Measurements from ENCODE around the gene KRTAP10-12. TPM values are rescaled to one million over a fixed set of nuclear protein-coding genes. Genes with fewer than 3 reads are reported as not detected.

KRTAP10-12 gene
- polyA plus RNA-seq, 2 of the 4 experiments (the other 2 are of a cell fraction) = not detected

DNA sequence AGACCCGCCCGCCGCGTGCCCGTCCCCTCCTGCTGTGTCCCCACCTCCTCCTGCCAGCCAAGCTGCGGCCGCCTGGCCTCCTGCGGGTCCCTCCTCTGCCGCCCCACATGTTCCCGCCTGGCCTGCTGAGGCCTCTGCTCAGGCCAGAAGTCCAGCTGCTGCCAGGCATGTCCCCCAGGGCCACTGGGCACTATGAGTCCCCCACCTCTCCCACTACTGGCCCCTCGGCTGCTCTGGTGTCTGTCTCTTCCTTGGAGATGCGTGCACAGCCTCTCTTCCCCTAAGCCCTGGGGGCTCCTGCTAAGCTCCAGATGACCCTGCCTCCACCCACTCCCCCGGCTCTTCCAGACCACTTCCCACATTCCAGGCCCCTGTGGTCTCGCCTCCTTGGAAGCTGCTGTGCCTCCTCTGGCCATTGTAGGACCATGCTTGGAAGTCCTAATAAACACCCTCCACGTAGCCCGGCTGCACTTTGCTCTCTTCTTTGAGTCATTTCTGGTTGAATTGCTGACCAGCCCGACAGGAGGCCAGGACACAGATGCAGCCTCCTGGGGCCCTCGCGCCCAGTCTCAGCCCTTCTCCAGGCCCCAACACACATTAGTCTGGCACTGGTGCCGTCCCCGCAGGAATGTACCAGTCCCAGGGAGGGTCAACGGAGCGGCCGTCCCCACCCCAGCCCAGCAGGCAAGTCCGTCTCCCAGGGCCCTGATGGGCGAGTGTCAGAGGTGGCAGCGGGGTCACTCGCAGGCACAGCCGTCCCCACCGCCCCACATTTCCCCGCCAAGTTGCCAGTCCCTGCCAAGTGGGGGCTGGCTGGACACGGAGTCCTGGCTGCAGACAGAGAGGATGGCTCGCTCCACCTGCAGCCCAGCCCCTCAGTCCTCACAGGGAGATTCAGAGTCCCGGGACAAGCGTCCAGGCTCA lies 1.1 kb downstream of the KRTAP10-12 start (continued):
- TF ChIP-seq HOXB5 (CRISPR knock-in tag; IDR thresholded peaks at IDR 0.05) = no peak

DNA sequence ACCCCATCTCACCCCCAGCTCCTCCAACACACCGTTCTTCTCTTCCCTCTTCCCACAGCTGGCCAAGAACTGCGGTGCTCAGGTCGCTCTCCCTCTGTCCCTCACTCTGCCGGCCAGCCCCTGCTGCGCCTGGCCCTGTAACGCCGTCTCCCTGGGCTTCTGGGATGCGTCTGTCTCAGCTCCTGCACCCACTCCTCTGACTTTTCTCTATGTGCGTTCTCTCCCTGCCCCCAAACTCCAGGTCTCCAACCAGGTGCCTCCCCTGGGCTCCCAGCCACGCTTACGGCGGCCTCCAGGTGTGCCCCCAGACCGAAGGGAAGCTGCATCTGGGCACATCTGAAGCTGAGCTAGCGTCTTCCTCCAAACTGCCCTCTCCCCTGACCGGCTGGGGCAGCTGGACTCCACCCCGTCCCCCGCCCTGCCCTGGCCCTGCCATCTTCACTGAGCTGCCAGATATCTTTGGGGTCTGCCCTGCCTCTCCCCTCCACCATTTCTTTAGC lies 2.6 kb downstream of the KRTAP10-12 start:
- 33% methylated on average over 14 of the region's 17 CpGs for WGBS (ENCODE audit: missing lambda C conversion rate)
- Histone ChIP-seq H3K4me1 (no peaks in the 10 kb centered on the region), H3K9me3 (no peaks in the 10 kb centered on the region), H3K4me3 (no peak overlapping the region), H3K27ac (no peak overlapping the region), H3K4me2 (no peak overlapping the region)
- FAIRE-seq = no peak
- TF ChIP-seq FOXS1 (CRISPR knock-in tag; IDR thresholded peaks at IDR 0.05) = no peak
- TF ChIP-seq, protein P1, sequence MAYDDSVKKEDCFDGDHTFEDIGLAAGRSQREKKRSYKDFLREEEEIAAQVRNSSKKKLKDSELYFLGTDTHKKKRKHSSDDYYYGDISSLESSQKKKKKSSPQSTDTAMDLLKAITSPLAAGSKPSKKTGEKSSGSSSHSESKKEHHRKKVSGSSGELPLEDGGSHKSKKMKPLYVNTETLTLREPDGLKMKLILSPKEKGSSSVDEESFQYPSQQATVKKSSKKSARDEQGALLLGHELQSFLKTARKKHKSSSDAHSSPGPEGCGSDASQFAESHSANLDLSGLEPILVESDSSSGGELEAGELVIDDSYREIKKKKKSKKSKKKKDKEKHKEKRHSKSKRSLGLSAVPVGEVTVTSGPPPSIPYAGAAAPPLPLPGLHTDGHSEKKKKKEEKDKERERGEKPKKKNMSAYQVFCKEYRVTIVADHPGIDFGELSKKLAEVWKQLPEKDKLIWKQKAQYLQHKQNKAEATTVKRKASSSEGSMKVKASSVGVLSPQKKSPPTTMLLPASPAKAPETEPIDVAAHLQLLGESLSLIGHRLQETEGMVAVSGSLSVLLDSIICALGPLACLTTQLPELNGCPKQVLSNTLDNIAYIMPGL (CRISPR knock-in tag; IDR thresholded peaks at IDR 0.05; ENCODE audit: borderline replicate concordance) = no peak
- TF ChIP-seq RFX5 (IDR thresholded peaks at IDR 0.05) = no peak
- no peak for TF ChIP-seq GATA3 (IDR thresholded peaks at IDR 0.05; ENCODE audit: borderline replicate concordance)
- no peak for TF ChIP-seq KDM5A (IDR thresholded peaks at IDR 0.05)
- no peak for TF ChIP-seq TFCP2L1 (CRISPR knock-in tag; IDR thresholded peaks at IDR 0.05)
- TF ChIP-seq, protein P2, sequence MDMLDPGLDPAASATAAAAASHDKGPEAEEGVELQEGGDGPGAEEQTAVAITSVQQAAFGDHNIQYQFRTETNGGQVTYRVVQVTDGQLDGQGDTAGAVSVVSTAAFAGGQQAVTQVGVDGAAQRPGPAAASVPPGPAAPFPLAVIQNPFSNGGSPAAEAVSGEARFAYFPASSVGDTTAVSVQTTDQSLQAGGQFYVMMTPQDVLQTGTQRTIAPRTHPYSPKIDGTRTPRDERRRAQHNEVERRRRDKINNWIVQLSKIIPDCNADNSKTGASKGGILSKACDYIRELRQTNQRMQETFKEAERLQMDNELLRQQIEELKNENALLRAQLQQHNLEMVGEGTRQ (IDR thresholded peaks at IDR 0.05) = no peak
- TF ChIP-seq HEYL (CRISPR knock-in tag; IDR thresholded peaks at IDR 0.05) = no peak
- no peak for TF ChIP-seq TP53 (CRISPR knock-in tag; IDR thresholded peaks at IDR 0.05)
- TF ChIP-seq, protein P3, sequence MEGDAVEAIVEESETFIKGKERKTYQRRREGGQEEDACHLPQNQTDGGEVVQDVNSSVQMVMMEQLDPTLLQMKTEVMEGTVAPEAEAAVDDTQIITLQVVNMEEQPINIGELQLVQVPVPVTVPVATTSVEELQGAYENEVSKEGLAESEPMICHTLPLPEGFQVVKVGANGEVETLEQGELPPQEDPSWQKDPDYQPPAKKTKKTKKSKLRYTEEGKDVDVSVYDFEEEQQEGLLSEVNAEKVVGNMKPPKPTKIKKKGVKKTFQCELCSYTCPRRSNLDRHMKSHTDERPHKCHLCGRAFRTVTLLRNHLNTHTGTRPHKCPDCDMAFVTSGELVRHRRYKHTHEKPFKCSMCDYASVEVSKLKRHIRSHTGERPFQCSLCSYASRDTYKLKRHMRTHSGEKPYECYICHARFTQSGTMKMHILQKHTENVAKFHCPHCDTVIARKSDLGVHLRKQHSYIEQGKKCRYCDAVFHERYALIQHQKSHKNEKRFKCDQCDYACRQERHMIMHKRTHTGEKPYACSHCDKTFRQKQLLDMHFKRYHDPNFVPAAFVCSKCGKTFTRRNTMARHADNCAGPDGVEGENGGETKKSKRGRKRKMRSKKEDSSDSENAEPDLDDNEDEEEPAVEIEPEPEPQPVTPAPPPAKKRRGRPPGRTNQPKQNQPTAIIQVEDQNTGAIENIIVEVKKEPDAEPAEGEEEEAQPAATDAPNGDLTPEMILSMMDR (IDR thresholded peaks at IDR 0.05) = no peak
- no peak for TF ChIP-seq CHD4 (IDR thresholded peaks at IDR 0.05; ENCODE audit: borderline replicate concordance)
- no peak for TF ChIP-seq EP300 (IDR thresholded peaks at IDR 0.05)
- no peak for TF ChIP-seq HOXB5 (CRISPR knock-in tag; IDR thresholded peaks at IDR 0.05)
- TF ChIP-seq POLR2A (IDR thresholded peaks at IDR 0.05; ENCODE audit: low read length) = no peak
- no peak for TF ChIP-seq NFE2L2 (conservative IDR thresholded peaks at IDR 0.05; ENCODE audit: low read length)
- no peak for DNase-seq (ENCODE audit: low read depth in 1 of 2, low spot score in 1 of 2)
- CTCF ChIA-PET = no interaction called here
- POLR2A ChIA-PET = no interaction called here
- ATAC-seq = no peak

DNA sequence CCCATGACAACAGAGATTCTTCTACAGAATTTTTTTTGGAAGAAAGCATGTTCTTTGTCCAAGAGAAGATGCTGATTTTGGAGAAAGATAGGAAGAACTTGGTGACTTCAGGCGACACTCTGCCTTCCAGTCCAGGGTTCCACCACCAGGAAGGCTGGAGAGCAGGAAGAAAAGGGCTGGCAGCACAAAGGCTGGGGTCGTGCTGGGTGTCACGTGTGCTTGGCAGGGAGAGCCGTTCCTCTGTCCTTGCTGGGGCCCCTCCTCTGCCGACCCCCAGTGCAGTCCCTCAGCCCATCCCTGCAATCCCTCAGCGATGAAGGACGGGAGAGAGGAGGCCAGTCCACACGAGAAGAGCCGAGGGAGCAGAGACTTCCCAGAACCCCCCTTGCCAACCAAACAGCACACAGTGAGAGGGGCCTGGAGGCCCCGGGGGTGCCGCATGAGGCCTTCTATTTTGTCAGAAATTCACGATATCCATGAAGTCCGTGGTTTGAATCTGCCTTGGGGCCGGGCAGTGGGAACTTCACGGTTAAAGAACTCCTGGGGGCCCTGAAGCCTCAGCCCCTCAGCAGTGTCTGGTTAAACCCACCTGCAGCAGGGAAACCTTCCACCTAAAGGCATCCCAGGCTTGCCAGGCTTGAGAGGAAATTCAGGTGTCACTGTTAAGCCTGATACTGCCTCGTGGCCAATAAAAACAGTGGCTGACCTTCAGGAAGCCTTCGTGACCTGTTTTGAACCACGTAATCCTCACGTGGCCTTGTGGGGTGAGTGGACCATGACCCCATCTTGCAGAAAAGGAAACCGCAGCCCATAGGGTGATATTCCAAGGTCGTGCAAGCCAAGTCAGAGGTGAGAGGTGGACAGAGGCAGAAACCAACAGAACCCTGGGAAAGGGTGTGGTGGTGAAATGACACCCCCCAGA lies 3.4 kb downstream of the KRTAP10-12 start:
- CTCF ChIA-PET = no interaction called here
- Histone ChIP-seq H3K27ac (no peak overlapping the region), H3K4me2 (no peak overlapping the region), H3K4me1 (no peaks in the 10 kb centered on the region), H3K9me3 (no peaks in the 10 kb centered on the region), H3K4me3 (no peak overlapping the region)
- 30% methylated on average over 9 of the region's 21 CpGs for WGBS (ENCODE audit: missing lambda C conversion rate)
- POLR2A ChIA-PET = no interaction called here
- DNase-seq (ENCODE audit: low read depth in 1 of 2, low spot score in 1 of 2) (no peak), ATAC-seq (no peak), FAIRE-seq (no peak)
- TF ChIP-seq HES2 (IDR thresholded peaks at IDR 0.05) (no peak), NFE2L2 (conservative IDR thresholded peaks at IDR 0.05; ENCODE audit: low read length) (no peak), KDM5A (IDR thresholded peaks at IDR 0.05) (no peak), HOXB5 (CRISPR knock-in tag; IDR thresholded peaks at IDR 0.05) (no peak), CBX2 (IDR thresholded peaks at IDR 0.05; ENCODE audit: borderline replicate concordance, low read depth) (no peak), POLR2AphosphoS2 (conservative IDR thresholded peaks at IDR 0.05; ENCODE audit: low read length) (no peak), JUN (IDR thresholded peaks at IDR 0.05) (no peak), ZC3H11A (IDR thresholded peaks at IDR 0.05) (no peak), CEBPB (IDR thresholded peaks at IDR 0.05) (no peak), ZSCAN20 (CRISPR knock-in tag; IDR thresholded peaks at IDR 0.05) (no peak), RCOR1 (IDR thresholded peaks at IDR 0.05; ENCODE audit: low read depth, low read length) (no peak), CHD4 (IDR thresholded peaks at IDR 0.05; ENCODE audit: borderline replicate concordance) (no peak), EHMT2 (IDR thresholded peaks at IDR 0.05; ENCODE audit: low read depth) (no peak), NPAS2 (CRISPR knock-in tag; IDR thresholded peaks at IDR 0.05; ENCODE audit: borderline replicate concordance) (no peak), MYC (IDR thresholded peaks at IDR 0.05; ENCODE audit: borderline replicate concordance, low read length) (no peak)
- TF ChIP-seq, protein P1 (CRISPR knock-in tag; IDR thresholded peaks at IDR 0.05; ENCODE audit: borderline replicate concordance) = no peak
